ENCODE measurements around the gene SHLD2.
"Not testable (repeated sequence)": the region's sequence is repeated elsewhere in the genome, so short reads cannot be mapped to it uniquely, and the experiment has no call there.

The SHLD2 gene

GRCh38 chr10:87085537-87085936, 9.5 kb upstream of the SHLD2 start:
- no peak for DNase-seq (ENCODE audit: low spot score)

- DNase-seq (ENCODE audit: low spot score), result no peak
These were observed 5.3 kb upstream of the SHLD2 start for GRCh38 chr10:87089746-87090145.

GRCh38 chr10:87090779-87091178, 4.2 kb upstream of the SHLD2 start:
- DNase-seq (ENCODE audit: low spot score), result no peak

- no peak for DNase-seq (ENCODE audit: low spot score)
These were observed 2.6 kb upstream of the SHLD2 start for GRCh38 chr10:87092376-87092860.

- DNase-seq (ENCODE audit: low spot score), result no peak
These were observed 2.0 kb upstream of the SHLD2 start for GRCh38 chr10:87092861-87093631.

GRCh38 chr10:87093632-87094372, 1.2 kb upstream of the SHLD2 start:
- peak; percentile 42 for DNase-seq (ENCODE audit: low spot score)

GRCh38 chr10:87095236-87095945, 385 bp downstream of the SHLD2 start:
- peak; percentile 83 for DNase-seq (ENCODE audit: low spot score)

GRCh38 chr10:87101996-87102395, 7.0 kb downstream of the SHLD2 start:
- DNase-seq (ENCODE audit: low spot score), result no peak

- not testable (repeated sequence) for DNase-seq (ENCODE audit: low spot score)
These were observed 9.7 kb downstream of the SHLD2 start for GRCh38 chr10:87104727-87105126.

GRCh38 chr10:87105446-87106124, 10.6 kb downstream of the SHLD2 start:
- DNase-seq (ENCODE audit: low spot score), result no peak

- not testable (repeated sequence) for DNase-seq (ENCODE audit: low spot score)
These were observed 23.1 kb downstream of the SHLD2 start for GRCh38 chr10:87118122-87118521.

- not testable (repeated sequence) for DNase-seq (ENCODE audit: low spot score)
These were observed 24.0 kb downstream of the SHLD2 start for GRCh38 chr10:87119029-87119428.

- not testable (repeated sequence) for DNase-seq (ENCODE audit: low spot score)
These were observed 28.3 kb downstream of the SHLD2 start for GRCh38 chr10:87123351-87123750.

- not testable (repeated sequence) for DNase-seq (ENCODE audit: low spot score)
These were observed 32.0 kb downstream of the SHLD2 start for GRCh38 chr10:87127048-87127447.

GRCh38 chr10:87127607-87128156, 32.7 kb downstream of the SHLD2 start:
- DNase-seq (ENCODE audit: low spot score), result not testable (repeated sequence)

GRCh38 chr10:87132176-87132575, 37.2 kb downstream of the SHLD2 start:
- peak; percentile 2 for DNase-seq (ENCODE audit: low spot score)

- not testable (repeated sequence) for DNase-seq (ENCODE audit: low spot score)
These were observed 38.9 kb downstream of the SHLD2 start for GRCh38 chr10:87133936-87134335.

GRCh38 chr10:87134440-87134839, 39.4 kb downstream of the SHLD2 start:
- not testable (repeated sequence) for DNase-seq (ENCODE audit: low spot score)

GRCh38 chr10:87137478-87137877, 42.5 kb downstream of the SHLD2 start:
- not testable (repeated sequence) for DNase-seq (ENCODE audit: low spot score)

GRCh38 chr10:87142230-87143108, 47.5 kb downstream of the SHLD2 start:
- DNase-seq (ENCODE audit: low spot score), result not testable (repeated sequence)

- not testable (repeated sequence) for DNase-seq (ENCODE audit: low spot score)
These were observed 48.1 kb downstream of the SHLD2 start for GRCh38 chr10:87143109-87143418.
